GM18502 (cell line): Measurements from ENCODE around the gene PRR9.
"Not testable (repeated sequence)": the region's sequence is repeated elsewhere in the genome, so short reads cannot be mapped to it uniquely, and the experiment has no call there.

ENCODE experiments used
- ATAC-seq: cut with Tn5 transposase; IDR thresholded peaks from one replicate; pipeline ENCODE4 v1.9.1; 2021; ENCODE audit warnings: mild to moderate bottlenecking; ENCODE audit not compliant: unreplicated experiment, poor library complexity

Gene PRR9, protein sequence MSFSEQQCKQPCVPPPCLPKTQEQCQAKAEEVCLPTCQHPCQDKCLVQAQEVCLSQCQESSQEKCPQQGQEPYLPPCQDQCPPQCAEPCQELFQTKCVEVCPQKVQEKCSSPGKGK

DNA sequence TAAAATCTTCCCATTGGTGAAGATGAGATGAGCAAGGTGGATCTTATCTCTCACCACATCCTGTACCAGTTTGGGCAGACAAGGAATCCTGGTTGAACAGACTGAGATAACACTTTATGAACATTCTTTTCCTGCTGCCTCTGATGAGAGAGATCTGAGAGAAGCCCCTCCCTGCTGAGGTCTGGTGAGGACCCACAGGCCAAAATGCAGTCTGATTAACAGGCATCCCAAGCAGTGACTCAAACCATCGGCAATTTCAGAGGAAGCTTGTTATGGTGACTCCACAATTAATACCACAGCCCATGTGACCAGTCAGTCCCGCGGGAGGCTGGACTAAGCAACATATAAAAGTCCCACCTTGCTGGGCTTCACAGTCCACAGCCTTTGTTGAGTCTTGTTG lies at the start of gene PRR9:
Gene PRR9 (plus strand): TSS at position 373 of the 400 bp plus-strand sequence. CDS start 561 bp downstream, outside the sequence.
- no peak for ATAC-seq

DNA sequence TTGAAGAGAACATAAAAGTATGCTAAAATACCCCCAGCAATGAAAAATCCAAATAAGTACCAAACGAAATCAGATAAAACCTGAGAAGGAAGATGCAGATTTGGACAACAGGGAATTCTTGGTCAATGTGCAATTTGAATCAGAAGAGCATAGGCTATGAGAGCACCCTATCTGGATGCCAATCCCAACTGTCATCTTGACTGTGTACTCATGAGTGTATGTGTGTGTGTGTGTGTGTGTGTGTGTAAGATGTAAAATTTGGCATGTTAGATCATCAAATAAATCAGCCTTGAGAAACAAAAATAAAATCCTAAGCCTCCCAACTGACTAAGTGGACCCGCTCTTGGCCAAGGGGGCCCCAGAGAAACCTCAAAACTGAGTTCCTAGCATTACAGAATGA lies 48.7 kb upstream of the PRR9 start:
- no peak for ATAC-seq

DNA sequence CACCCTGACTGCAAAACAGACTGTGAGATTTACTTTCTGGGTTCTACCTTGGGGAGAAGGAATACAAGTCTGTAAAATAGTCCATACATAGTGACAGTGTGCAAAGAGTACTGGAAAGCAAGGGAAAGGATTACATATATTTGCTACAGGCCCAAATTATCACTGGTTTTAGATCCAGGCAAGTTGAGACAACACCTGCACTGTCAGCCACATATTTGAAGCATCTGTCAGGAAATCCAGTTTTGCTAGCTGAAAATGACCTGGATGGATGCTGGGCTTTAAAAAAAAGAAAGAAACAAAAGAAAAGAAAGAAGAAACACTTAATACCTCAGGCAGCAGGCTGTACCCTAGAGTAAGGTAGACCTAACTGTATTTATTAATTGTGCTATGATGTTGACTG lies 42.8 kb upstream of the PRR9 start:
- ATAC-seq: no peak

DNA sequence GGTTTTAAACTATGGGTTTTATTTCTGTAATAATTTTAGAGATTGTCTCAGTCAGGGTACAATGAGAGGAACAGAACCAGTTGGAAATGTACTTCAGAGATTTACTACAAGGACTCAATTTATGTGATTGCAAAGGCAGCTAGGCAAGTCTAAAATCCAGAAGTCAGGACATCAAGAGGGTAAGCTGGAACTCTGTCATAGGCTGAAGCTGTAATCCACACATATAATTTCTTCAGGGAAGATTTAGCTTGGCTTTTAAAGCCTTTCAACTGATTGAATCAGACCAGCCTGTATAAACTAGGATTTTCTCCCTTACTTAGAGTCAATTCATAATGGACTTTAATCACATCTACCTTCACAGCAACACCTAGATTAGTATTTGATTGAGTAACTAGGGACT lies 38.5 kb upstream of the PRR9 start:
- no peak for ATAC-seq

DNA sequence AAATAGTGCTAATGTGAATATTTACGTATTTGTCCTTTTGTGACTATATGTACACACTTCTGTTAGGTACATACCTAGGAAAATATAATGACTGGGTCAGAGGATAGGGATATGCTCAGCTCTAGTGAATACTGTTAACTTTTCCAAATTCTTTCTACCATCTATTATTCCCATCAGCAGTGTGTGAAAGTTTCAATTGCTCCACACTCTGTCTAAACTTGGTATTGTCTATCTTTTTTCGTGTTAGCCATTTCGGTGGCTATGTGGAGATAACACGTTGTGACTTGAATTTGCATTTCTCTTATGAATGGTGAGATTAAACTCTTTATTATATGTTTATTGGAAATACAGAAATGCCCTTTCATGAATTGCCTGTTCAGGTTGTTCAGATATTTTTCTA lies 36.8 kb upstream of the PRR9 start:
- no peak for ATAC-seq

DNA sequence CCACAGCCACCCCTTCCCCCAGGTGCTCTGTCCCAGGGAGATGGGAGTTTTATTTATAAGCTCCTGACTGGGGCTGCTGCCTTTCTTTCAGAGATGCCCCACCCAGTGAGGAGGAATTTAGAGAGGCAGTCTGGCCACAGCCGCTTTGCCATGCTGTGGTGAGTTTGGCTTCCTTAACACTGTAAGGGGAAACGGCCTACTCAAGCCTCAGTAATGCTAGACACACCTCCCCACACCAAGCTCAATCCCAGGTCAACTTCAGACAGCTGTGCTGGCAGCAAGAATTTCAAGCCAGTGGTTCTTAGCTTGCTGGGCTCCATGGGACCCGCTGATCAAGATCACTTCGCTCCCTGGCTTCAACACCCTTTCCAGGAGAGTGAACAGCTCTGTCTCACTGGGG lies 29.1 kb upstream of the PRR9 start:
- not testable (repeated sequence) for ATAC-seq

DNA sequence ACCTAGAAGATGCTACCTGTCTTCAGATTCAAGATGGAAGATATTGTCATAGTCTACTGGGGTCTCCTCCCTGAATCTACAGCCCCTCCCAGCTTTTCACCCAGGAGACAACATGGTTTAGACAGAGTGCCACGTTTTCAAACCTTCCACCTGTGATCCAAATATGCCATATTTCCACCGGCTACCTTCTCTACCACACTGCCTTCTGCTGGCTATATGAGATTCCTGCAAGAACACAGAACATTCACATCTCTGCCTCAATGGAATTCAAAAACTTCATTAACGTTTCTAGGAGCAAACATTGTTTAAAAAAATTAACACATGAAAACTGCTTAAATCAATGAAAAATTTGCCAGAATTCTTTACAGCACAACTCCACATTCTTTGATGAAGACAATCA lies 27.0 kb upstream of the PRR9 start:
- ATAC-seq: no peak

DNA sequence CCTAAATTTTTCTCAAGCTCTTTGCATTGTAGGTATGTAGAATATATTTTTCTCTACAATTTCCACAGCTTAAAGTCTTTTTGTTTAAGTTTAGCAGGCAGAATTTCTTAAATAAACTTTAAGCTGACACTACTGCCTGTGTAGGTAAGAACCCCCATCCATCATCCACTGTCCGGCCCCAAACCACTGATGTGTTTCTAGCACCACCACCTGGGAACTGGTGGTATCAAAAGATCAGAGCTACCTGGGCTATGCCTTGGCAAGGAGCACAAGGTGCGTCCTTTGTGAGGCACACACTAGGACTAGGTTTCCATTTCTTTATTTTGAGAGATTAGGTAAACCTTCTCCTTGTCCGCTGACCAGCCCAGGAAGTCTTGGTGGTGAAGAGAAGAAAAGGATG lies 24.7 kb upstream of the PRR9 start:
- no peak for ATAC-seq

DNA sequence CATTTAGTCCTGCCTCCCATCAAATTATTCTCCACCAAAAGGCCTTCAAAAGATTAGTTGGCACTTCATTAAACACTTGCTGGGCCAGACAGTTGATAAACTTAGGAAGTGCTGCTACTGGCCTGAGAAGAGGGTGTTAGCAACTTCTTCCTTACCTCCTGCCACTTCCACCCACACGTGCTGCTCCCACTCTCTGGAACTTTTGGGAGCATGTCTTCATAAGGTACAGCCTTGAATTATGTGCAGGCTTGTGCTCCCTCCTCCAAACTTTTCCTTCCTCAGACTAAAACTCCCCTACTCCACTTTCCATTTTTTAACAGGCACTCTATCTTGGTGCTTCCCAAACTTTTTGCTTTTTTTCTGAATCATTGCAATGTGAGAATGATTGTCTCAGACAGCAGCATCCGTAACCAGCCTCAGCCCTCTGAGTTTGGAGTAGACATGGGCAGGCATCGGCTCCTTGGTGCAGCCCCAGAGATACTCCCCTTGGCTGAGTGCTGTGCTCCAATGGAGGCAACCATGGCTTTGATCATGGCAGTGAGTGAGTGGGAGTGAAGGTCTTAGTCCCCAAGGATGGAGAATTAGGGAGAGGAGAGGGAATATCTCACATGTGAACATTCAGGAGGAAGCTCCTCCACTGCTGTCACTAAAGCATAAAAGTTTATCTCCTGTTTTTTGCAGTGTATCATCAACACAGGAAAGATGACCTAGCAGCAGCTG lies 22.9 kb upstream of the PRR9 start:
- ATAC-seq: no peak

DNA sequence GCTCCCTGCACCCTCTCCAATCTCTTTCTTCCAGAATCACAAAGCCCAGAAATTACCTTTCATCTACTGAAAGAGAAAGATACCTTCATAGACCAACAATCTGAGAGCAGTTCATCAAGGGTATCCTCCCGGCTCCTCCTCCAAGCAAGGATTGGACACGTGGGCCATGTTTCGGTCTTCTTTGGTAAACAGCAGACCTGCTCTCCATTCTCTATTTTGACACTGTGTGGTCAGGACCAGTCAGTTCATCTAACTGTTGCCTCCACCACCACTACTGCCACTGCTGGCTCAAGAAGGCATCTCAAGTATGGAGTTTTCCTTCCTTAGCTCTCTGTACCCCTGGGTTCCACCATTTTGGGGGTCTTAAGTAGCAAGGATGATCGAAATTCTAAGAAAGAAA lies 22.2 kb upstream of the PRR9 start:
- no peak for ATAC-seq

DNA sequence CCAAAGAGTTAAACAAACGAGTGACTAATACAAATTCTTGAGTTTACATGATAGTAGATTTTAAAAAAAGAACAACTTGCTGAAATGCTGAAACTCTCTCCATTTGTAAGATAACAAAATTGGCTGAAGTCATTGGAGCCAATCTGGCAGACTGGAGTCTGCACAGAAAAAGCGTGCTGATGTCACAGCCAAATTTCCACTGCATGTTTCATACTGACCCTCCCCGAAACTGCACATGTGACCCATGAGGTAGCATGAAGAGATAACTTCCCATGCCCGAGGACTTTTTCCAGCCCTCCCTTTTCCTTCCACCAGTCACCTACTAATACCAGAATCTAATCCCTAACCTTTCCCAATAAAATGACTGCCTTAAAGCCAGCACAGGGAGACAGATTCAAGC lies 15.4 kb upstream of the PRR9 start:
- no peak for ATAC-seq

DNA sequence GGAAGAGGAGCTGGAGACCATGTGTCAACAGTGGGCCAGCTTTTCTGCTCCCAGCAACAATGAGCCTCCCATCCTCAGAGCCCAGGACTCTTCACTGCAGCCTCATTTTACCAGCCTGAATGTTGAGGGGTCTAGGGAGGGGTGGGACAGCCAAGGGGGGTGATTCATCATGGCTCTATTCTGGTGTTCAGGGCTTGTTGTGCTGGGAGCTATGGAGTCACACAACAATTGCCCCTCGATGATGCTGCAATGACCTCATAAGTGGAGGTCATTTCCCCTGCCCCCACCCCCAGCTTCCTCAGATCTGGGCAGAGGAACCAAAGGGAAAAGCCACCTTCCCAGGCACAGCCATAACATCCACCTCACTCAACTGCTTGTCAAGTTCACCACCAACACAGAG lies 14.3 kb upstream of the PRR9 start, which contains the start of gene LELP1:
Gene LELP1 (plus strand): TSS at position 301 of the 400 bp plus-strand sequence. CDS start 1,278 bp downstream, outside the sequence.
- no peak for ATAC-seq

DNA sequence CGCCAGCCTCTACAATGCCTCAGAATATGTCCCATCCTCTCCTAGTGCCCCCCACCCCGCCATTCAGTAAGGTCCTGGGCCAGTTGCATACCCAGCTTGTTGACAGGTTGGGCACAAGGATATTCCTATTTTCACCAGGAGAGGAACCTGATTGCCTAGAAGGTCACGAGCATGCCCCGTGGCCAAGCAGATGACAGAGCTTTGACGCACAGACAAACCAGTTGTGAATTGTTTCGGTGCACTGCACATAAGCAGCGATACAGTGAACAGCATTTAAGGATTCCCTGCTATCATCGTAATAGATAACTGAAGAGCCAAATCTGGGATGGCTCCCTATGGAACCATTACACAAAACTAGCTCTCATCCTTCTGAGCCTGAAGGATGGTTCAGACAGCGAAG lies 10.8 kb upstream of the PRR9 start:
- ATAC-seq: no peak

DNA sequence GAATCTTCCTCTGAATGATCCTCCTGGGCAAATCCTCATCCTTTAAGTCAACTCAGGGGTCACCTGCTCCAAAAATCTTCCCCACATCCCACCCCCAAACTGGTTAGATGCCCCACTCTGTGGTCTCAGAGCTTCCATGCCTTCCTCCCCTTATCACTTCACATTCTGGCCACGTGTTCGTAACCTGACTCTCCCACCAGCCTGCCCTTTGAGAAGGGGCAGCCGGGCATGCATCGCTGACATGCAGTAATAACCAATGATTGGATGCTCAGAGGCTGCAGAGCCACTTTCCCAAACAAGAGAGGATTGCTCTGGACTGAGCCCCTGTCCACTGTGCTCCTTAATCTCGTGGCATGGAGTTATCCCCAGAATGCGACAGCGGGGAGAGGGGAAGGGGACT lies 7.2 kb upstream of the PRR9 start:
- no peak for ATAC-seq

DNA sequence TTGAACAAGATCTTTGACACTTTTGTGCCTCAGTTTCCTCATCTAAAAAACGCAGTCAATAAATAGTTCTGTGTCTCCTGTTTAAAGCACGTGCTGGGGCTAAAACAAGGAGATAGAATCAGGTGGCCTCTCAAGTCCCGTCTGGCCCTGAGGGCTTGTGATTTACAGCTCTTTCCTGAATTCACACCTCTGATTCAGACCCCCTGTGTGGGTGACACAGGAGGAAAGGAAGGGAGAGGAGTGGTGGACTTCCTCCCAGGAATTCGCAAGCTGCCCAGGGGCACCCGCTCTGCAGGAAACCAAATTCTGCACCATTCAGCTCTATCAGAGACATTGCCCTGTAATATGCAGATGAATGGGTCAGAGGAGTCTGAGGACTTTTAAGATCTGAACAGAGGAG lies 5.2 kb upstream of the PRR9 start:
- no peak for ATAC-seq

DNA sequence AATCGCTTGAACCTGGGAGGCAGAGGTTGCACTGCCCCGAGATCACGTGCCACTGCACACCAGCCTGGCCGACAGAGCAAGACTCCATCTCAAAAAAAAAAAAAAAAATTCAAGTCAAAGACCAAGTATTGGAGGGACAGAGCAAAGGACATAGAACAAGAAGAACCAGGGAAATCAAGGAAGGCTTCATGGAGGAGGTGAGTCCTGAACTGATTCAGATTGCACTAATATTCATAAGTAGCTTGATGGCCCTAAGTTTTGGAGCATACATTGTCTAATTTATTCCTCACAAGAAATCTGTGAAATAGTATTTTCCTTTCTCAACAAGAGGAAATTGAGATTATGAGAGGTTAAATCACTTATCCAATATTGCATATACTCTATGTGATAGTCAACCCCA lies 3.9 kb upstream of the PRR9 start:
- ATAC-seq: no peak

DNA sequence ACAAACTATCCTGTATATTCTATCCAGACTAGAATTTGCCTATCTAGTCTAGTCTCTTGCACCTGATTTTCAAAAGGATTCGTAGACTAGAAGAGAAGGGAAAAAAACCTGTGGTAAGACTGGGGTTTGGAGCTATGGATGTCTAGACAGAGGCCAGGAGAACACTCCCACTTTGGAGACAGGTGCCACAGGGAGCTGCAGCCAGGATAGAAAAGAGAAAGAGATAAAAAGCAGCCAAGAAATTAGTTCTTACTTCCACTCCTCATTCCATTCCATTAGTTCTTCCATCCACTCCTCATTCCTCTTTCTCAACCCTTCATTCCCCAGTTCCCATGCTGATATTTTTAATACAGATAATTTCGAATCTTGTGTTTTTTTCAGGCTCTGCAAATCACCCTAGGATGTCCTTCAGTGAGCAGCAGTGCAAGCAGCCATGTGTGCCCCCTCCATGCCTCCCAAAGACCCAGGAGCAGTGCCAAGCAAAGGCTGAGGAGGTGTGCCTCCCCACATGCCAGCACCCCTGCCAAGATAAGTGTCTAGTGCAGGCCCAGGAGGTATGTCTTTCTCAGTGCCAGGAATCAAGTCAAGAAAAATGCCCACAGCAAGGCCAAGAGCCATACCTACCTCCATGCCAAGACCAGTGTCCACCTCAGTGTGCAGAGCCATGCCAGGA lies 496 bp downstream of the PRR9 start:
- ATAC-seq: no peak

DNA sequence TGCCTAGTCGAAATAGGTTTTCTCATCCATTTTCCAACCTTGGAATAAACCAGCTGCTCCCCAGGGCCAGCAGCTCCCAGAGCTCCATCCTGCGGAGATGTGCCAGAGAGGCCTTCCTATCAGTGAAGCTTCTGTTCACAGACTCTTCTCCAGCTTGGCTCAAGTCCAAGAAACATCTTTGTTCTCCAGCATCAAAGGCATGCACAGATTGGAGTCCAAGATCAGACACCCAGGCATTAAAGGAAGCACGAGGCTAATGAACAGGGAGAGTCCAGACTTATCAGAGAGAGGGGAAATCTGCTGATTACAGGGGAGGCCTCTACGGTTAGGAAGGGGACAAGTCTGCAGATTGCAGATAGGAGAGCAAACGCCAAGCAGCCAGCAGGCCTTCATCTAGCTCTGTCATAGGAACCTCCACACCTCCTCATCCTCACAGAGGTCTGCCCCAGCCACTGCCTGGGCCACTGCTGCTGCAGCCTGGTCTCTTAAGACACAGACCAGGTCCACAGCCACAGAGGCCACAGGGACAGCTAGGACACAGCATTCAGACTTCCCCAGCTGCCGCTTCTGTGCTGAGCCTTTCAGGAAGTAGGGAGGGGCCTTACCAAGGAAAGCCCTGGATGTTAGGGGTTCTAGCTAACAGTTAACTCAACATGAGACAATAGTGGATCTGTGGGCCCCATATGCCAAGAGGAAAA lies 3.4 kb downstream of the PRR9 start:
- ATAC-seq: no peak

DNA sequence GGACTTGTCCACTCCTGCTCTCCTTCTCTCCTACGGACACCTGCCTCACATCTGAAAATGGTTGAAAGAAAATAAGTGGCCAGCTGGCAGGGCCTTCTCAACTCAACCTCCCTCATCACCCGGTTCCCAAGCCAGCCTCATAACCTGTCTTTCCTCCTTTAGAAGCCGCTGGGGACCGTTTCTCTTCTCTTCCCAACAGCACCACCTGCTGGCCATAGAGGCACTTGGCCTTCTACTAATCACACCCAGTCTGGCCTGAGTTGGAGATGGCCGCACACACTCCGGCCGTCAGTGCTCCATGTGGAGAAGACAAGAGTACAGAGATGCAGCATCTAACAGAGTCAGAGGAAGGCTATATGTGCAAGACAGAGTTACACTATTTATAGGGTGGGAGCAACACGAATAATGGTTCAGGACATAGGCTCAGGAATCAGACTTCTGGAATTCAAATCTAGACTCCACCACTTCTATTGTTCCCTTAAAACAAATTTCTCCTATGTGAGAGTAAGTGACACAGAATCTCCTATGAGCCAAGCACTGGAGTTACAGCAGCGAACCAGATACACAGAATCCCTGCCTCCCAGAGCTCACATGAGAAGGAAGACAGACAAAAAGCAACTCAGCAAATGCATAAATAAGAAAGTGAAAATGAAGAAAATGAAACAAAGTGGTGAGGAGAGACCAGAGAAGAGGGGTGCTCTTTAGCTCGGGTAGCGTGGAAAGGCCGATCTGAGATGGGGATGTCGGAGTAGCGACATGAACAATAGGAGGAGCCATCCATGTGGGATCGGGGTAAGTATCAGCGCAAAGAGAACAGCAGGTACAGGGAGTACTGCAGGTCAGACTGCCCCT lies 5.9 kb downstream of the PRR9 start:
- ATAC-seq: peak; percentile 74

DNA sequence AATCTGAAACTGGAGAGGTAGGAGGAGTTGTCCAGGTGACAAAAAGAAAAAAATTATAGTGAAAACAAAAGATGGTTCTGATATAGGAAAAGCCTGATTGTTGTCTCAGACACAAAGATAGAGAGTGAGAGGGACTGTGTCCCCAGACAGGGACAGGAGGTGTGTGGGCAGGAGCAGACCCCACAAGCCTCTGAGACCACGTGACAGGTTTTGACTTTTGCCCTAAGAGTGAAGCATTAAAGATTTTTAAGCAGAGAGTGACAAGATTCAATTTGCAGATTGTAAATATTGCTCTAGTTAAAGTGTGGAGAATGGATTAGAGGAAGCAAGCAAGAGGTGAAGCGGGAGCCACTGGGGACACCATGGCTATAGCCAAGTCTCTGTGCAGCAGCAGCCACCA lies 10.4 kb downstream of the PRR9 start:
- ATAC-seq: no peak
